GM12801 (cell line): Measurements from ENCODE around the gene CEACAM5.

ENCODE experiments used
- CTCF ChIP-seq: IDR thresholded peaks from one replicate; pipeline ENCODE4 v1.5.1; 2011; ENCODE audit warnings: control low read depth; ENCODE audit not compliant: insufficient read length; ENCODE audit errors: extremely low read depth

Gene CEACAM5

GRCh38 chr19:41708481-41708880, at the start of gene CEACAM5:
CEACAM5 (plus strand) TSS chr19:41708626; CDS start chr19:41708732, 106 bp downstream.
- no peak for TF ChIP-seq CTCF

- no peak for TF ChIP-seq CTCF
These were observed 42.4 kb upstream of the CEACAM5 start for GRCh38 chr19:41666075-41666474.

- no peak for TF ChIP-seq CTCF
These were observed 40.1 kb upstream of the CEACAM5 start for GRCh38 chr19:41668315-41668714.

- TF ChIP-seq CTCF, result no peak
These were observed 37.7 kb upstream of the CEACAM5 start for GRCh38 chr19:41670755-41671154.

- no peak for TF ChIP-seq CTCF
These were observed 36.9 kb upstream of the CEACAM5 start for GRCh38 chr19:41671486-41671885.

GRCh38 chr19:41682437-41682836, 26.0 kb upstream of the CEACAM5 start:
- no peak for TF ChIP-seq CTCF

- no peak for TF ChIP-seq CTCF
These were observed 21.0 kb upstream of the CEACAM5 start for GRCh38 chr19:41687419-41687818.

- no peak for TF ChIP-seq CTCF
These were observed 20.3 kb upstream of the CEACAM5 start, which contains the start of gene CEACAM7 for GRCh38 chr19:41688098-41688497. CEACAM7 (minus strand) TSS chr19:41688270; CDS start chr19:41688165, 105 bp downstream.
